Measurements from ENCODE around the gene PRKACB.
"Not testable (repeated sequence)": the region's sequence is repeated elsewhere in the genome, so short reads cannot be mapped to it uniquely, and the experiment has no call there.

Gene PRKACB

GRCh38 chr1:84265867-84266266 lies 121.8 kb downstream of the PRKACB start:
- DNase-seq (ENCODE audit: low read depth in 4 of 4, low spot score in 1 of 4): no peak

GRCh38 chr1:84266748-84267147 lies 122.7 kb downstream of the PRKACB start:
- DNase-seq (ENCODE audit: low read depth in 4 of 4, low spot score in 1 of 4): no peak

GRCh38 chr1:84267476-84267875 lies 123.4 kb downstream of the PRKACB start:
- no peak for DNase-seq (ENCODE audit: low read depth in 4 of 4, low spot score in 1 of 4)

- no peak for DNase-seq (ENCODE audit: low read depth in 4 of 4, low spot score in 1 of 4)
Observed at GRCh38 chr1:84268346-84268745, 124.3 kb downstream of the PRKACB start.

GRCh38 chr1:84269306-84269705 lies 125.2 kb downstream of the PRKACB start:
- no peak for DNase-seq (ENCODE audit: low read depth in 4 of 4, low spot score in 1 of 4)

GRCh38 chr1:84271441-84272151 lies 127.5 kb downstream of the PRKACB start:
- no peak for DNase-seq (ENCODE audit: low read depth in 4 of 4, low spot score in 1 of 4)

GRCh38 chr1:84272401-84272800 lies 128.3 kb downstream of the PRKACB start:
- DNase-seq (ENCODE audit: low read depth in 4 of 4, low spot score in 1 of 4): no peak

- DNase-seq (ENCODE audit: low read depth in 4 of 4, low spot score in 1 of 4): no peak
Observed at GRCh38 chr1:84277343-84278059, 133.4 kb downstream of the PRKACB start.

- DNase-seq (ENCODE audit: low read depth in 4 of 4, low spot score in 1 of 4): no peak
Observed at GRCh38 chr1:84278905-84279304, 134.8 kb downstream of the PRKACB start.

GRCh38 chr1:84280912-84281311 lies 136.8 kb downstream of the PRKACB start:
- no peak for DNase-seq (ENCODE audit: low read depth in 4 of 4, low spot score in 1 of 4)

GRCh38 chr1:84282780-84283333 lies 138.8 kb downstream of the PRKACB start:
- no peak for DNase-seq (ENCODE audit: low read depth in 4 of 4, low spot score in 1 of 4)

- no peak for DNase-seq (ENCODE audit: low read depth in 4 of 4, low spot score in 1 of 4)
Observed at GRCh38 chr1:84283381-84283780, 139.3 kb downstream of the PRKACB start.

GRCh38 chr1:84286071-84286470 lies 142.0 kb downstream of the PRKACB start:
- no peak for DNase-seq (ENCODE audit: low read depth in 4 of 4, low spot score in 1 of 4)

GRCh38 chr1:84287389-84287788 lies 143.3 kb downstream of the PRKACB start:
- not testable (repeated sequence) for DNase-seq (ENCODE audit: low read depth in 4 of 4, low spot score in 1 of 4)

Data from stimulated activated CD4-positive, alpha-beta T cell treated with anti-CD3 and anti-CD28 coated beads, Interleukin-1b, Interleukin-23, amount 100 ng/mL, for 24 hours (primary cell).